IMR-90 (cell line): ENCODE data around the gene SLC23A2. TPM values are rescaled to one million over a fixed set of nuclear protein-coding genes. Genes with fewer than 3 reads are reported as not detected.

Experiments used
- ATAC-seq: fragments of 200-7000 bp; cut with Tn5 transposase; 2 replicates; pipeline ENCODE4 v1.9.1; 2020; ENCODE audit warnings: low read depth, mild to moderate bottlenecking, moderate library complexity
- BruUV-seq: library from RNA; stranded (reverse); fragments of 400-500 nt; replicated peaks from 2 replicates; lab custom pipeline; 2021; lab: Mats Ljungman, UMichigan
- CTCF ChIA-PET: fragments of 300-600 bp; formaldehyde crosslinking; extraction: SDS; loops from one replicate; lab custom pipeline; 2021; ENCODE audit warnings: antibody characterized with exemption; lab: Yijun Ruan, JAX
- POLR2A ChIA-PET: fragments of 300-600 bp; sonication (Branson Sonifier 250); formaldehyde crosslinking; loops from one replicate; lab custom pipeline; 2022; ENCODE audit warnings: antibody characterized with exemption; ENCODE audit not compliant: unreplicated experiment; lab: Charles Lee
- DNase-seq: peaks from one replicate; pipeline ENCODE4 v3.0.0; 2013
- H2AFZ ChIP-seq: replicated peaks from 2 replicates; pipeline ENCODE3; 2013; ENCODE audit warnings: low read length, mild to moderate bottlenecking; ENCODE audit not compliant: poor library complexity
- H2AK5ac ChIP-seq: 2 replicates; pipeline ENCODE4 v1.6.1; 2013; ENCODE audit warnings: low read depth, low read length, inconsistent platforms
- H2AK9ac ChIP-seq: replicated peaks from 2 replicates; pipeline ENCODE3; 2013; ENCODE audit warnings: mild to moderate bottlenecking, low read depth, low read length, moderate library complexity; ENCODE audit not compliant: poor library complexity
- H2BK120ac ChIP-seq: 2 replicates; pipeline ENCODE4 v1.6.1; 2013; ENCODE audit warnings: low read depth, low read length, inconsistent platforms
- H2BK15ac ChIP-seq: 3 replicates; pipeline ENCODE4 v1.6.1; 2013; ENCODE audit warnings: low read depth, low read length, inconsistent platforms
- H2BK20ac ChIP-seq: 2 replicates; pipeline ENCODE4 v1.6.1; 2013; ENCODE audit warnings: low read depth, mild to moderate bottlenecking, inconsistent platforms, low read length, moderate library complexity
- H2BK5ac ChIP-seq: 2 replicates; pipeline ENCODE4 v1.6.1; 2013; ENCODE audit warnings: mild to moderate bottlenecking, low read depth, low read length, inconsistent platforms; ENCODE audit not compliant: poor library complexity, severe bottlenecking
- H3K14ac ChIP-seq: replicated peaks from 2 replicates; pipeline ENCODE4 v1.6.1; 2013; ENCODE audit warnings: low read depth, low read length, inconsistent platforms
- H3K18ac ChIP-seq: 2 replicates; pipeline ENCODE4 v1.6.1; 2013; ENCODE audit warnings: low read depth, low read length, control low read depth
- H3K23ac ChIP-seq: 2 replicates; pipeline ENCODE4 v1.6.1; 2013; ENCODE audit warnings: low read depth, low read length, inconsistent platforms
- H3K27ac ChIP-seq: 2 replicates; pipeline ENCODE4 v1.5.1; 2013; ENCODE audit warnings: mild to moderate bottlenecking, control low read depth, low read length; ENCODE audit not compliant: insufficient read depth
- H3K27me3 ChIP-seq: 2 replicates; pipeline ENCODE4 v1.6.1; 2013; ENCODE audit warnings: low read length; ENCODE audit not compliant: control insufficient read depth, insufficient read depth
- H3K36me3 ChIP-seq: 2 replicates; pipeline ENCODE4 v1.6.1; 2013; ENCODE audit warnings: low read length, mixed read lengths; ENCODE audit not compliant: control insufficient read depth, insufficient read depth
- H3K4ac ChIP-seq: 2 replicates; pipeline ENCODE4 v1.6.1; 2013; ENCODE audit warnings: low read depth, low read length, inconsistent platforms
- H3K4me1 ChIP-seq: 2 replicates; pipeline ENCODE4 v1.6.1; 2013; ENCODE audit warnings: low read length, mixed read lengths; ENCODE audit not compliant: control insufficient read depth, insufficient read depth
- H3K4me2 ChIP-seq: 2 replicates; pipeline ENCODE4 v1.6.1; 2013; ENCODE audit warnings: low read depth, mild to moderate bottlenecking, control low read depth, low read length, moderate library complexity
- H3K4me3 ChIP-seq: 2 replicates; pipeline ENCODE4 v1.5.1; 2013; ENCODE audit warnings: low read depth, mild to moderate bottlenecking, control low read depth, low read length, moderate library complexity; ENCODE audit not compliant: insufficient read depth
- H3K56ac ChIP-seq: 2 replicates; pipeline ENCODE4 v1.6.1; 2013; ENCODE audit warnings: low read length, inconsistent platforms; ENCODE audit not compliant: insufficient read depth; ENCODE audit errors: extremely low read depth
- H3K79me1 ChIP-seq, 2 experiments: 2 replicates each; pipeline ENCODE4 v1.6.1; 2013; ENCODE audit warnings: low read length in 2 of 2, inconsistent platforms in 1 of 2, low read depth in 1 of 2
- H3K9ac ChIP-seq: 2 replicates; pipeline ENCODE4 v1.6.1; 2013; ENCODE audit warnings: low read depth, low read length, control low read depth
- H3K9me1 ChIP-seq: 2 replicates; pipeline ENCODE4 v1.6.1; 2013; ENCODE audit warnings: low read length, inconsistent platforms; ENCODE audit not compliant: insufficient read depth
- H3K9me3 ChIP-seq: 2 replicates; pipeline ENCODE4 v1.6.1; 2013; ENCODE audit warnings: low read length; ENCODE audit not compliant: control insufficient read depth, insufficient read depth
- H4K20me1 ChIP-seq: 2 replicates; pipeline ENCODE4 v1.6.1; 2013; ENCODE audit warnings: low read length, inconsistent platforms; ENCODE audit not compliant: insufficient read depth
- H4K5ac ChIP-seq: 2 replicates; pipeline ENCODE4 v1.6.1; 2013; ENCODE audit warnings: mild to moderate bottlenecking, low read depth, low read length, control low read depth
- H4K8ac ChIP-seq, 2 experiments: 2 replicates each; pipeline ENCODE4 v1.6.1; 2013; ENCODE audit warnings: low read depth in 2 of 2, low read length in 2 of 2, control low read depth in 1 of 2, inconsistent platforms in 1 of 2
- H4K91ac ChIP-seq: 2 replicates; pipeline ENCODE4 v1.6.1; 2013; ENCODE audit warnings: low read depth, low read length, inconsistent platforms; ENCODE audit not compliant: insufficient read depth
- CHD1 ChIP-seq: IDR thresholded peaks from 2 replicates; pipeline ENCODE4 v1.6.1; 2012; ENCODE audit warnings: low read depth, low read length, improper control_type of control experiment
- WGBS, 2 experiments: methylation state at CpG; one replicate each; pipeline versions ENCODE4 v1.1.5 to v1.1.7; 2013; ENCODE audit warnings: missing lambda C conversion rate in 2 of 2; ENCODE audit not compliant: insufficient read length in 1 of 2; ENCODE audit errors: extremely low coverage in 2 of 2; 5-methylcytosine and 5-hydroxymethylcytosine counted together
- dilution Hi-C: fragments of 300-500 bp; cut with HindIII; formaldehyde crosslinking; loops from one replicate; pipeline ENCODE4 v1.14.3; 2018; ENCODE audit warnings: low sequenced_read_pairs; ENCODE audit not compliant: unreplicated experiment
- in situ Hi-C: fragments of 300-500 bp; cut with MboI; formaldehyde crosslinking; loops from 3 replicates; pipeline ENCODE4 v1.14.3; 2019; ENCODE audit warnings: low sequenced_read_pairs, inconsistent platforms, mixed read lengths
- intact Hi-C: fragments of 100-400 bp; cut with micrococcal nuclease; formaldehyde crosslinking; loops from 2 replicates; pipeline ENCODE4 v1.10.0; 2022
- polyA plus RNA-seq, 3 experiments: library from polyadenylated mRNA; depleted of rRNA; stranded (reverse); fragments of >200 nt; gene quantifications; 2 replicates each; pipeline ENCODE4 v1.2.3, GENCODE V29; 2012; ENCODE audit warnings: low replicate concordance in 1 of 3
- total RNA-seq: library from RNA; depleted of rRNA; stranded (reverse); fragments of >200 nt; gene quantifications from 2 replicates; pipeline ENCODE4 v1.2.3, GENCODE V29; 2012
- TF ChIP-seq, protein P1 (sequence below): fragments of 150-350 bp; IDR thresholded peaks from 2 replicates; pipeline ENCODE4 v1.6.1; 2016; ENCODE audit warnings: low read depth, mild to moderate bottlenecking, low read length, moderate library complexity, borderline replicate concordance

SLC23A2 gene
- total and polyA plus RNA-seq, 2 of the 4 experiments (the other 2 are of a cell fraction) = 10.2 to 14.4 TPM

DNA sequence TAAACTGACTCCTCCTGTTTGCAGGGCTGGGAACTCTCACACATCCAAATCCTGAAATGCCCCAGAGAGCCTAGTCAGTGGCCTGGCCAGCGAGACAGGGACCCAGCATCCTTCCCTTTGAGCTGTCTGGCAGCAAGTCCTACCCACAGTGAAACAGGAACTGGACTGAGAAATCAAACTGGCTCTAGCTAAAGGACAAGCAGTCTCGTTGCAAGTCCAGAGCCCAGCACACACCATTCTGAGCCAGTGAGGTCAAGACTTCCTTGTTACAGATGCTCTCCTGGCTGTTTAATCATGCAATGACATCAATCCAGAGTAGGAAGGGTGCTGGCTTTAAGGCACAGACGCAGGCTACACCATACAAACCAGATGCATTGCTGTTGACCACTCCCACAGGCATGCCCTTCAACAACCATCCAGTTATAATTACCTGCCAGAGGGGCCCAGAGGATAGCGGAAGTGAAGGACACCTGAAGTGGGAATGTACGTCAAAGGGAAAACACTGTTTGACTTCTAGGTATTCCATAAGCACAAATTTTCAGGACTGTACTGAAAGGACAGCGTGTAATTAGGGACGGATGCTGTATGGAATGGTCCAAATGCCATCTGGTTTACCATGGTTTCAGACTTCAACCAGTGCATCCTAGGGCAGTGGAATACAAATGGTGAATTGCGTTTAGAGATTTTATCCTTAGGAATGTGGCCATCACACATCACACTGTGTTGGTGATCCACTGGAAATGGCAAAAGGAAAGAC lies 114.4 kb downstream of the SLC23A2 start:
- Histone ChIP-seq H3K27ac (no peak overlapping the region), H2BK20ac (no peak overlapping the region), H3K56ac (no peak overlapping the region), H4K5ac (no peak overlapping the region), H2AFZ (no peak overlapping the region), H2BK120ac (no peak overlapping the region), H3K36me3 (peaks cover 19% of the 10 kb centered on the region), H2BK5ac (no peak overlapping the region), H4K20me1 (no peaks in the 10 kb centered on the region), H3K4me1 (no peaks in the 10 kb centered on the region; the same call in 1 of the 2 replicates), H3K9me1 (peaks cover 14% of the 10 kb centered on the region; the same call in 1 of the 2 replicates), H2AK5ac (no peak overlapping the region), H3K27me3 (no peaks in the 10 kb centered on the region), H4K91ac (no peak overlapping the region), H2AK9ac (no peak overlapping the region), H3K4ac (no peak overlapping the region), H3K79me1 (peaks cover 0 to 4% of the 10 kb centered on the region in 2 experiments; a peak in 1 of 4 replicates), H3K9me3 (no peaks in the 10 kb centered on the region), H3K18ac (no peak overlapping the region), H3K9ac (no peak overlapping the region), H3K23ac (no peak overlapping the region), H3K4me3 (no peak overlapping the region), H3K14ac (no peak overlapping the region), H2BK15ac (no peak overlapping the region), H4K8ac (no peak overlapping the region), H3K4me2 (no peak overlapping the region)
- intact Hi-C loops = no loop called here
- BruUV-seq = no TSS peak
- no peak for TF ChIP-seq CHD1
- TF ChIP-seq, protein P1, sequence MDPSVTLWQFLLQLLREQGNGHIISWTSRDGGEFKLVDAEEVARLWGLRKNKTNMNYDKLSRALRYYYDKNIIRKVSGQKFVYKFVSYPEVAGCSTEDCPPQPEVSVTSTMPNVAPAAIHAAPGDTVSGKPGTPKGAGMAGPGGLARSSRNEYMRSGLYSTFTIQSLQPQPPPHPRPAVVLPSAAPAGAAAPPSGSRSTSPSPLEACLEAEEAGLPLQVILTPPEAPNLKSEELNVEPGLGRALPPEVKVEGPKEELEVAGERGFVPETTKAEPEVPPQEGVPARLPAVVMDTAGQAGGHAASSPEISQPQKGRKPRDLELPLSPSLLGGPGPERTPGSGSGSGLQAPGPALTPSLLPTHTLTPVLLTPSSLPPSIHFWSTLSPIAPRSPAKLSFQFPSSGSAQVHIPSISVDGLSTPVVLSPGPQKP = no peak
- in situ Hi-C loops = no loop called here
- no peak for ATAC-seq
- no peak for DNase-seq
- dilution Hi-C loops = no loop called here
- ChIA-PET POLR2A (no interaction called here), CTCF (no interaction called here)
- 77% methylated on average over 3 of the region's 8 CpGs; no CpG with 5 or more reads in 1 of the 2 experiments for WGBS, 2 experiments
